ENCODE results near the gene SAMD4A. TPM values are rescaled to one million over a fixed set of nuclear protein-coding genes. Genes with fewer than 3 reads are reported as not detected.

SAMD4A gene
- total RNA-seq, 4 donors from 2014 or later, result 7.9 to 18.7 (median 14.4) TPM

GRCh38 chr14:54803396-54803795, 236.5 kb downstream of the SAMD4A start:
- TF ChIP-seq POLR2A (IDR thresholded peaks at IDR 0.05) (no peak), CTCF (IDR thresholded peaks at IDR 0.05) (no peak)
- intact Hi-C loops (cut with DNase I; ENCODE audit: low total_unique reads), result no loop called here
- no peak overlapping the region for H3K4me3 ChIP-seq (ENCODE audit: low read depth, poor library complexity, severe bottlenecking)
- DNase-seq (ENCODE audit: low spot score in 2 of 2), result peak in 1 of 2 donors; percentile 61
- 78 to 81% methylated on average over 7 of the region's 7 CpGs for WGBS, 2 donors

GRCh38 chr14:54803926-54804537, 237.1 kb downstream of the SAMD4A start:
- no peak for TF ChIP-seq CTCF (IDR thresholded peaks at IDR 0.05)
- TF ChIP-seq POLR2A (IDR thresholded peaks at IDR 0.05), result no peak
- DNase-seq (ENCODE audit: low spot score in 2 of 2), result peak in 1 of 2 donors; percentile 69
- intact Hi-C loops (cut with DNase I; ENCODE audit: low total_unique reads), result no loop called here
- 90 to 93% methylated on average over 13 of the region's 13 CpGs for WGBS, 2 donors
- H3K4me3 ChIP-seq (ENCODE audit: low read depth, poor library complexity, severe bottlenecking), result no peak overlapping the region

GRCh38 chr14:54804538-54805041, 237.7 kb downstream of the SAMD4A start:
- no peak overlapping the region for H3K4me3 ChIP-seq (ENCODE audit: low read depth, poor library complexity, severe bottlenecking)
- no peak for DNase-seq (ENCODE audit: low spot score in 2 of 2)
- WGBS, 2 donors, result 44 to 54% methylated on average over 16 of the region's 16 CpGs
- intact Hi-C loops (cut with DNase I; ENCODE audit: low total_unique reads), result no loop called here
- TF ChIP-seq CTCF (IDR thresholded peaks at IDR 0.05) (no peak), POLR2A (IDR thresholded peaks at IDR 0.05) (no peak)

- TF ChIP-seq CTCF (IDR thresholded peaks at IDR 0.05), result no peak
- TF ChIP-seq POLR2A (IDR thresholded peaks at IDR 0.05), result no peak
- no peak overlapping the region for H3K4me3 ChIP-seq (ENCODE audit: low read depth, poor library complexity, severe bottlenecking)
- no peak for DNase-seq (ENCODE audit: low spot score in 2 of 2)
- WGBS, 2 donors, result 41 to 43% methylated on average over 6 of the region's 6 CpGs
- intact Hi-C loops (cut with DNase I; ENCODE audit: low total_unique reads), result no loop called here
These were observed 238.1 kb downstream of the SAMD4A start for GRCh38 chr14:54805070-54805444.

- no peak overlapping the region for H3K4me3 ChIP-seq (ENCODE audit: low read depth, poor library complexity, severe bottlenecking)
- peak; percentile 82 to 97 for DNase-seq (ENCODE audit: low spot score in 2 of 2)
- TF ChIP-seq POLR2A (IDR thresholded peaks at IDR 0.05) (no peak), CTCF (IDR thresholded peaks at IDR 0.05) (peak in 1 of 3 donors; percentile 43)
- intact Hi-C loops (cut with DNase I; ENCODE audit: low total_unique reads), result no loop called here
- 35 to 40% methylated on average over 20 to 21 of the region's 23 CpGs for WGBS, 2 donors
These were observed 238.8 kb downstream of the SAMD4A start for GRCh38 chr14:54805445-54806322.

Measured in lower leg skin (tissue), 4 donors.